A549 (cell line): ENCODE data around the gene KCNMA1.

Experiments
- CBX2 ChIP-seq: fragments of 200-600 bp; sonication (generic); IDR thresholded peaks from 2 replicates; pipeline ENCODE4 v1.6.1; 2016; ENCODE audit warnings: low read depth, mild to moderate bottlenecking, borderline replicate concordance
- CTCF ChIP-seq: fragments of >200 bp; sonication (Bioruptor Twin); formaldehyde crosslinking; IDR thresholded peaks from 3 replicates; pipeline ENCODE4 v1.5.1; 2016
- E2F6 ChIP-seq: IDR thresholded peaks from 2 replicates; pipeline ENCODE4 v1.6.1; 2012; ENCODE audit warnings: low read depth, borderline replicate concordance
- HDAC2 ChIP-seq: fragments of 200-600 bp; sonication (generic); IDR thresholded peaks from 2 replicates; pipeline ENCODE4 v1.6.1; 2016
- NR3C1 ChIP-seq: fragments of >200 bp; sonication (Bioruptor Twin); formaldehyde crosslinking; IDR thresholded peaks from 3 replicates; pipeline ENCODE4 v1.6.1; 2017
- POLR2A ChIP-seq: IDR thresholded peaks from 2 replicates; pipeline ENCODE4 v1.6.1; 2012; ENCODE audit warnings: mild to moderate bottlenecking, low read length
- POLR2AphosphoS2 ChIP-seq: conservative IDR thresholded peaks from 2 replicates; pipeline ENCODE4 v1.6.1; 2012; ENCODE audit warnings: low read length, improper control_type of control experiment, inconsistent platforms
- RAD21 ChIP-seq, 2 experiments: fragments of >200 bp in 1 of 2; sonication (Bioruptor Twin) in 1 of 2; formaldehyde crosslinking in 1 of 2; IDR thresholded peaks in 1 of 2; conservative IDR thresholded peaks in 1 of 2; 2 replicates in 1 of 2; 3 replicates in 1 of 2; pipeline ENCODE4 v1.6.1; 2012 to 2018; ENCODE audit warnings: inconsistent platforms in 1 of 2
- RFX5 ChIP-seq: fragments of 450-650 bp; IDR thresholded peaks from 2 replicates; pipeline ENCODE4 v1.7.1; 2014; ENCODE audit warnings: antibody characterized with exemption, mild to moderate bottlenecking, moderate library complexity
- RNF2 ChIP-seq: fragments of 200-600 bp; sonication (generic); IDR thresholded peaks from 2 replicates; pipeline ENCODE4 v1.6.1; 2016; ENCODE audit warnings: low read depth, mild to moderate bottlenecking, antibody characterized with exemption, moderate library complexity, borderline replicate concordance
- TP53 ChIP-seq: fragments of 250-450 bp; sonication (Bioruptor Pico); IDR thresholded peaks from 2 replicates; pipeline ENCODE4 v1.5.0; 2021; ENCODE audit warnings: mild to moderate bottlenecking, moderate library complexity

DNA sequence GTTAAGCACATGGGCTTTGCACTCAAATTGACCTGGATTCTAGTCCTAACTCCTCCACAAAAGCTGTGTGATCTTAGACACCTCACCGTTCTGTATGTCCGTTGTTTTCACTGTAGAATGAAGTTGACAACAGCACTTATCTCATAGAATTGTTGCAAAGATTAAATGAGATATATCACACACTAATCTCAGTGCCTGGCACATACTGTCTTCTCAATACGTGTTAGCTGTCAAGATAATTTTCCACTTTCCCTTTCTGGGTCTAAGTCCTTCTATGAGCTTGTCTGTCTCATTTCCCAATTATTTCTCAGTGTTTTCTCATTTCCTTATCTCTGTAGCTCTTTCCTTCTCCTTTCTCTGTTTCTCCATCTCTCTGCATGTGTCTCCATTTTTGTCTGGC lies 296.6 kb downstream of the KCNMA1 start:
- TF ChIP-seq POLR2A (no peak), CTCF (no peak), POLR2AphosphoS2 (no peak), RFX5 (no peak), HDAC2 (no peak), CBX2 (no peak), NR3C1 (no peak), E2F6 (no peak), TP53 (CRISPR knock-in tag) (no peak), RAD21 (conservative IDR thresholded peaks at IDR 0.05 in 1 of 2, IDR thresholded peaks at IDR 0.05 in 1 of 2) (no peak), RNF2 (no peak)
